GM12801 (cell line): ENCODE results near the gene RIMS1.

Experiments
- TF ChIP-seq, protein P1 (sequence below): IDR thresholded peaks from one replicate; pipeline ENCODE4 v1.5.1; 2011; ENCODE audit warnings: control low read depth; ENCODE audit not compliant: insufficient read length; ENCODE audit errors: extremely low read depth

RIMS1 gene, protein sequence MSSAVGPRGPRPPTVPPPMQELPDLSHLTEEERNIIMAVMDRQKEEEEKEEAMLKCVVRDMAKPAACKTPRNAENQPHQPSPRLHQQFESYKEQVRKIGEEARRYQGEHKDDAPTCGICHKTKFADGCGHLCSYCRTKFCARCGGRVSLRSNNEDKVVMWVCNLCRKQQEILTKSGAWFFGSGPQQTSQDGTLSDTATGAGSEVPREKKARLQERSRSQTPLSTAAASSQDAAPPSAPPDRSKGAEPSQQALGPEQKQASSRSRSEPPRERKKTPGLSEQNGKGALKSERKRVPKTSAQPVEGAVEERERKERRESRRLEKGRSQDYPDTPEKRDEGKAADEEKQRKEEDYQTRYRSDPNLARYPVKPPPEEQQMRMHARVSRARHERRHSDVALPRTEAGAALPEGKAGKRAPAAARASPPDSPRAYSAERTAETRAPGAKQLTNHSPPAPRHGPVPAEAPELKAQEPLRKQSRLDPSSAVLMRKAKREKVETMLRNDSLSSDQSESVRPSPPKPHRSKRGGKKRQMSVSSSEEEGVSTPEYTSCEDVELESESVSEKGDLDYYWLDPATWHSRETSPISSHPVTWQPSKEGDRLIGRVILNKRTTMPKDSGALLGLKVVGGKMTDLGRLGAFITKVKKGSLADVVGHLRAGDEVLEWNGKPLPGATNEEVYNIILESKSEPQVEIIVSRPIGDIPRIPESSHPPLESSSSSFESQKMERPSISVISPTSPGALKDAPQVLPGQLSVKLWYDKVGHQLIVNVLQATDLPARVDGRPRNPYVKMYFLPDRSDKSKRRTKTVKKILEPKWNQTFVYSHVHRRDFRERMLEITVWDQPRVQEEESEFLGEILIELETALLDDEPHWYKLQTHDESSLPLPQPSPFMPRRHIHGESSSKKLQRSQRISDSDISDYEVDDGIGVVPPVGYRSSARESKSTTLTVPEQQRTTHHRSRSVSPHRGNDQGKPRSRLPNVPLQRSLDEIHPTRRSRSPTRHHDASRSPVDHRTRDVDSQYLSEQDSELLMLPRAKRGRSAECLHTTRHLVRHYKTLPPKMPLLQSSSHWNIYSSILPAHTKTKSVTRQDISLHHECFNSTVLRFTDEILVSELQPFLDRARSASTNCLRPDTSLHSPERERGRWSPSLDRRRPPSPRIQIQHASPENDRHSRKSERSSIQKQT (N-terminal part only)

DNA sequence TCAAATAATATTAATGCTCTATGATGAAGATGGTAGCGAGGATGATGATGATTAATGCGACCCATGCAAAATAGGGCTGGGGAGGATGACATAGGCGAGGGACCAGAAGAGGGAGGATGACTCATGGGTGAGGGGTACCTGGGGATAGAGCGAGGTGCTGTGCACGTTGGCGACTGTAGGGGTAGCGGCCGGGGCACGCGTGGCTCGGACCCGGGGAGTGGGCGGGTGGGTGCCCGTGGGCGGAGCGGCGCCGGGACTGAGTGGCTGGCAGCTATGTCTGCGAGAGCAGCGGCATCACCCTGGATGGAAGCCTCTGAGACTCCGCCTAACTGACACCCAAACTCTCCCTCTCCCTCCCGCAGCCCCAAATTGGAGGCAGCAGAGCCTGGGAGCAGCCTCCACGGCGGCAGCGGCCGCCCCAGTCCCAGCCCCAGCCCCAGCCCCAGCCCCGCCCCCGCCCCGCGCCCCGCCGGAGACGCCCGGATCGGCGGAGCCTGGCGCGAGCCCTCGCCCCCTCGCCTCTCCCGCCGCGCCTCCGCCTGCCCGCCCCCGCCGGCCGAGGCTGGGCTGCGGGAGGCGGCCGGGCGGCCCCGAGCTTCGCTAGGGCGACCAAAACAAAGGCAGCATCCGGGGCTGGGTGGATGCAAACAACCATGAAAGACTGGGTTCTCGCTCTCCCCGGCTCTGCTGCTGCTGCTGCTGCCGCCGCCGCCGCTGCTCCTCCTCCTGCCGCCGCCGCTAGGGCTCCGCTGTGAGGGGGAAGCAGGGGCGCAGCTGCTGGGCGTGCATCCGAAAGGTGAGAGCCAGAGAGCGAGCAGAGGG is at the start of gene RIMS1:
TSS of gene RIMS1 (plus strand) at position 367 of the 822 bp plus-strand sequence. CDS start 474 bp downstream, outside the sequence.
- TF ChIP-seq, protein P1, sequence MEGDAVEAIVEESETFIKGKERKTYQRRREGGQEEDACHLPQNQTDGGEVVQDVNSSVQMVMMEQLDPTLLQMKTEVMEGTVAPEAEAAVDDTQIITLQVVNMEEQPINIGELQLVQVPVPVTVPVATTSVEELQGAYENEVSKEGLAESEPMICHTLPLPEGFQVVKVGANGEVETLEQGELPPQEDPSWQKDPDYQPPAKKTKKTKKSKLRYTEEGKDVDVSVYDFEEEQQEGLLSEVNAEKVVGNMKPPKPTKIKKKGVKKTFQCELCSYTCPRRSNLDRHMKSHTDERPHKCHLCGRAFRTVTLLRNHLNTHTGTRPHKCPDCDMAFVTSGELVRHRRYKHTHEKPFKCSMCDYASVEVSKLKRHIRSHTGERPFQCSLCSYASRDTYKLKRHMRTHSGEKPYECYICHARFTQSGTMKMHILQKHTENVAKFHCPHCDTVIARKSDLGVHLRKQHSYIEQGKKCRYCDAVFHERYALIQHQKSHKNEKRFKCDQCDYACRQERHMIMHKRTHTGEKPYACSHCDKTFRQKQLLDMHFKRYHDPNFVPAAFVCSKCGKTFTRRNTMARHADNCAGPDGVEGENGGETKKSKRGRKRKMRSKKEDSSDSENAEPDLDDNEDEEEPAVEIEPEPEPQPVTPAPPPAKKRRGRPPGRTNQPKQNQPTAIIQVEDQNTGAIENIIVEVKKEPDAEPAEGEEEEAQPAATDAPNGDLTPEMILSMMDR = no peak

DNA sequence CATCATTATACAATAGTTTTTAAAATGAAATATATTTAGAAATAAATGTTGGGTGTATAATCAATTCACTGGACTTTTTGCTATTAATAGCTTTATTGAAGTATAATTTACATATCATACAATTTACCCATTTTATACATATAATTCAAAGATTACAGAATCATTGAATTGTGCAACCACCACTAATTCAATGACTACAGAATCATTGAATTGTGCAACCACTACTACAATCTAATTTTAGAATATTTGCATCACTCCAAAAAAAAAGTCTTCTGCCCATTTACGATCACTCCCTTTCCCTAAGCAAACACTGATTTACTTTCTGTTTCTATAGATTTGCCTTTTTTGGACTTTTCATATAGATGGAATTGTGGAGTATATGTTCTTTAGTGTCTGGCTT is 35.1 kb upstream of the RIMS1 start:
- TF ChIP-seq, protein P1 = no peak

DNA sequence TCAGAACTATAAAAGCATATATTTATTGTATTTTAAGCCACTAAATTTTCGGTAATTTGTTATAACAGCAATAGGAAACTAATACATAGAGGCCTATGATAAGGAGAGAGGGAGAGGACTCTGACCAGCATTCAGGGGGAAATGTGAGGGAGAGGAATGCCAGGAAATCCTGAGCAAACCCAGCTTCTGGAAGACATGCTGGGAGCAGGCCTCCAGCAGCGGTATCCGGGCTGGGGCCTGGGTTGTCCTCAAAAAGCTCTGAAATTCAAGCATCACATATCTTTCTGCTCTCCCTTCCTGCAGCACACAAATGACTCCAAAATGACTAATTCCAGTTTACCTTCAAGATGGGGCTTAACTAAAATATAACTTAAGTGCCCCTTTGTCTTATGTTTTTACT is 33.4 kb upstream of the RIMS1 start:
- TF ChIP-seq, protein P1 = no peak

DNA sequence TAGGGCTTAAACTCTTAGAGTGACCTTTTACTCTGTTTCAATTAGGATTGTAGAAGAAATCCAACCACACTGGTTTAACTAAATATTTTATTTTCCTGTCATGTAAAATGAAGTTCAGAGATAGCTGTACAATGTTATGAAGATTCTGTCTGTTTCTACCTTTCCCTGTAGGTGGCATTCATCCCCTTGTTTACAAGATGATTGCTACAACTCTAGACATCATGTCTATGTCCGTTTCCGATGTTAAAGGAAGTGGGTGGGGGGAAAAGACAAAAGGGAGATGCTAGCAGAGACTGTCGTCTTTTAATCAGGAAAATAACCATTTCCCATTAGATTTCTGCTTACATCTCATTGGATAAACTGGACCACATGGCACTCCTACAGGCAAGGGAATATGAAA is 30.9 kb upstream of the RIMS1 start:
- TF ChIP-seq, protein P1 = no peak

DNA sequence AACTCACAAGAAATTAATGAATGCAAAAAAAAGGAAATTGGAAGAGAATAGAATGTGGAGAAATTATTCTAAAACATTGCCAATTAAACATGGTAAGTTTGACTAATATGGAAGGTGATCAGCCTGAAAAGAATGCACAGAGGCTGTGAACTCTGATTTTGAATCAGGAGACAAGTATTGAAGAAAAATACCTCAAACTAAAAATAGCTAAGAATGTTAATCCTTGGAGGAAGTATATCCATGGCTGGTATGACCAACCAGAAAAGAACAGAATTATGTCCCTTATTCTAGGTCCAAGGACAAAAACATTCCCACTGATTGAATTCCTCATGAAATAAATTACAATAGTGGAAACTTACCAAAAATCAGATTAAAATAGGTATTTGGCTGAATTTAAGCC is 7.3 kb upstream of the RIMS1 start:
- TF ChIP-seq, protein P1 = no peak

DNA sequence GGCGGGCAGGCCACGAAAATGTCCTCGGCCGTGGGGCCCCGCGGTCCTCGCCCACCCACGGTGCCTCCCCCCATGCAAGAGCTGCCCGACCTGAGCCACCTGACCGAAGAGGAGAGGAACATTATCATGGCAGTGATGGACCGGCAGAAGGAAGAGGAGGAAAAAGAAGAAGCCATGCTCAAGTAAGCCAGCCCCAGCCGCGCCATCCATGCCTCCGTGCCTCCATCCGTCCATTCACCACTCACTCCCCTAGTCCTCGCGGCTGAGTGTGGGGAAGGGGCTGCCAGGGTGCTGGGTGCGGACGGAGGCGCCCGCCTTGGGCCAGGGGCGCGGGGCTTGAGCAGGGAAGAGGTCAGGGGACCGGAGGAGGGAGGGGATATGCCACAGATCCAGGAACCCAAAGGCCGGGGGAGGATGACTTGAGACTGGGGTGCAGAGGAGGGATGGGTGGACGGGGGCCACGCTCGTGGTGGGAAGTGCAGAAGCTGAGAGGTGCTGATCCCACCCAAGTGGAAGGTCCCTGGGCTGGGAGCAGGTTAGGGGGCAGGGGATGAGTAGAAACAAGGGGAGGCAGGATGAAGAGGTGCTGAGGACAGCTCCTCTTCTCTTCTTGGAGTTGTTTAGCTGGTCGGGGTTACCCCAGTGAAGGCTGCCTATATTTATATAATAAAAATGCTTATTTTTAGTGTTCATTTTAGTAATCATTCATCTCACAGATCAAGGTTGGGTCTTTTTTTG is 825 bp downstream of the RIMS1 start:
- TF ChIP-seq, protein P1 = no peak
